H1 (cell line): Measurements from ENCODE around the gene R3HDM1. TPM values are rescaled to one million over a fixed set of nuclear protein-coding genes. Genes with fewer than 3 reads are reported as not detected.

ENCODE experiments used
- CEBPB ChIP-seq: IDR thresholded peaks from 2 replicates; pipeline ENCODE4 v1.6.1; 2012; ENCODE audit warnings: low read depth, low read length
- CHD2 ChIP-seq: IDR thresholded peaks from 2 replicates; pipeline ENCODE4 v1.6.1; 2012; ENCODE audit warnings: low read length, improper control_type of control experiment
- JUN ChIP-seq: IDR thresholded peaks from 2 replicates; pipeline ENCODE4 v1.6.1; 2011; ENCODE audit warnings: low read depth, mild to moderate bottlenecking, improper control_type of control experiment, low read length
- polyA plus RNA-seq, 7 experiments: library from polyadenylated mRNA; depleted of rRNA in 3 of 7; stranded (reverse) in 5 of 7; unstranded in 2 of 7; fragments of >200 nt in 5 of 7; fragments of 200-250 nt in 2 of 7; gene quantifications; 1 replicate in 5 of 7; 2 replicates in 1 of 7; 4 replicates in 1 of 7; pipeline versions ENCODE4 v1.2.1 to v1.2.3, GENCODE V29; 2011 to 2013; ENCODE audit warnings: missing spikeins in 2 of 7, mixed read lengths in 2 of 7
- total RNA-seq: library from RNA; stranded (reverse); fragmentation: NEBNext Ultra II Directional; extraction: Animal tissue kit (Norgen Biotek cat#: 25700); gene quantifications from 2 replicates; pipeline ENCODE4 v1.2.1, GENCODE V29; 2021

Gene R3HDM1
- total and polyA plus RNA-seq, 2 of the 8 experiments (the other 6 are each of a cell fraction or from before 2014, with no cell fraction given) = 77.7 to 120 TPM

- TF ChIP-seq JUN (no peak), CHD2 (no peak), CEBPB (no peak)
Observed at GRCh38 chr2:135582383-135582782, 51.1 kb downstream of the R3HDM1 start (continued).
